Trophoblast cell (in vitro differentiated cells and primary cell): ENCODE data around the gene SSH2.
A peak's percentile ranks its signal among the peaks of the same experiment; 100 is the strongest.

ENCODE experiments used
- DNase-seq, 2 donors: peaks; one replicate each; pipeline ENCODE4 v3.0.0-alpha.2; 2016
- H2AFZ ChIP-seq: 2 replicates; pipeline ENCODE4 v1.6.1; 2013; ENCODE audit warnings: low read length, moderate library complexity, mild to moderate bottlenecking; ENCODE audit not compliant: insufficient read depth, poor library complexity
- H2AK5ac ChIP-seq: 2 replicates; pipeline ENCODE4 v1.6.1; 2013; ENCODE audit warnings: mild to moderate bottlenecking, low read length
- H2BK120ac ChIP-seq: 2 replicates; pipeline ENCODE4 v1.6.1; 2013; ENCODE audit warnings: low read length, mild to moderate bottlenecking, moderate library complexity; ENCODE audit not compliant: insufficient read depth, poor library complexity
- H2BK12ac ChIP-seq: 2 replicates; pipeline ENCODE4 v1.6.1; 2013; ENCODE audit warnings: mild to moderate bottlenecking, low read length, moderate library complexity
- H2BK5ac ChIP-seq: 2 replicates; pipeline ENCODE4 v1.6.1; 2013; ENCODE audit warnings: low read length, low read depth, moderate library complexity, mild to moderate bottlenecking; ENCODE audit not compliant: poor library complexity
- H3K14ac ChIP-seq: 2 replicates; pipeline ENCODE4 v1.6.1; 2013; ENCODE audit warnings: mild to moderate bottlenecking, low read length
- H3K18ac ChIP-seq: 2 replicates; pipeline ENCODE4 v1.6.1; 2013; ENCODE audit warnings: mild to moderate bottlenecking, low read length
- H3K23ac ChIP-seq: 2 replicates; pipeline ENCODE4 v1.6.1; 2013; ENCODE audit warnings: low read length
- H3K27ac ChIP-seq: 2 replicates; pipeline ENCODE4 v1.5.1; 2013; ENCODE audit warnings: low read depth, mild to moderate bottlenecking, inconsistent platforms, low read length, moderate library complexity
- H3K27me3 ChIP-seq: 2 replicates; pipeline ENCODE4 v1.6.1; 2013; ENCODE audit warnings: inconsistent platforms, mild to moderate bottlenecking, low read length, moderate library complexity; ENCODE audit not compliant: insufficient read depth
- H3K36me3 ChIP-seq, 2 experiments: 1 replicate in 1 of 2; 2 replicates in 1 of 2; pipeline ENCODE4 v1.6.1; 2013; ENCODE audit warnings: low read length in 2 of 2, mild to moderate bottlenecking in 2 of 2, moderate library complexity in 1 of 2; ENCODE audit not compliant: insufficient read depth in 2 of 2, control insufficient read depth in 1 of 2
- H3K4ac ChIP-seq: 2 replicates; pipeline ENCODE4 v1.6.1; 2013; ENCODE audit warnings: low read depth, mild to moderate bottlenecking, low read length, moderate library complexity
- H3K4me1 ChIP-seq, 2 experiments: 1 replicate in 1 of 2; 2 replicates in 1 of 2; pipeline ENCODE4 v1.6.1; 2013; ENCODE audit warnings: low read length in 2 of 2, mild to moderate bottlenecking in 2 of 2, moderate library complexity in 1 of 2; ENCODE audit not compliant: insufficient read depth in 2 of 2, control insufficient read depth in 1 of 2
- H3K4me2 ChIP-seq: 2 replicates; pipeline ENCODE4 v1.6.1; 2013; ENCODE audit warnings: inconsistent platforms, mild to moderate bottlenecking, low read length, moderate library complexity
- H3K4me3 ChIP-seq: 2 replicates; pipeline ENCODE4 v1.5.1; 2013; ENCODE audit warnings: mild to moderate bottlenecking, low read depth, low read length, inconsistent platforms
- H3K79me1 ChIP-seq: one replicate; pipeline ENCODE4 v1.6.1; 2013; ENCODE audit warnings: low read length
- H3K79me2 ChIP-seq: 2 replicates; pipeline ENCODE4 v1.6.1; 2013; ENCODE audit warnings: low read length, mild to moderate bottlenecking; ENCODE audit not compliant: control insufficient read depth, insufficient read depth, poor library complexity
- H3K9ac ChIP-seq: 2 replicates; pipeline ENCODE4 v1.6.1; 2013; ENCODE audit warnings: mild to moderate bottlenecking, low read length
- H3K9me3 ChIP-seq: 2 replicates; pipeline ENCODE4 v1.6.1; 2013; ENCODE audit warnings: low read depth, mild to moderate bottlenecking, control low read depth, inconsistent platforms, low read length; ENCODE audit not compliant: insufficient read depth
- H4K12ac ChIP-seq: 2 replicates; pipeline ENCODE4 v1.6.1; 2013; ENCODE audit warnings: low read depth, mild to moderate bottlenecking, low read length, moderate library complexity
- H4K8ac ChIP-seq: 2 replicates; pipeline ENCODE4 v1.6.1; 2013; ENCODE audit warnings: low read depth, mild to moderate bottlenecking, low read length, moderate library complexity
- H4K91ac ChIP-seq: one replicate; pipeline ENCODE4 v1.6.1; 2013; ENCODE audit warnings: low read depth, mild to moderate bottlenecking, low read length, moderate library complexity
- WGBS: extraction: QIAGEN DNeasy Blood & Tissue Kit; methylation state at CpG from one replicate; pipeline ENCODE4 v1.1.7; 2013; ENCODE audit warnings: missing lambda C conversion rate; ENCODE audit not compliant: insufficient read length, insufficient coverage; ENCODE audit errors: extremely low coverage; 5-methylcytosine and 5-hydroxymethylcytosine counted together

Gene SSH2

DNA sequence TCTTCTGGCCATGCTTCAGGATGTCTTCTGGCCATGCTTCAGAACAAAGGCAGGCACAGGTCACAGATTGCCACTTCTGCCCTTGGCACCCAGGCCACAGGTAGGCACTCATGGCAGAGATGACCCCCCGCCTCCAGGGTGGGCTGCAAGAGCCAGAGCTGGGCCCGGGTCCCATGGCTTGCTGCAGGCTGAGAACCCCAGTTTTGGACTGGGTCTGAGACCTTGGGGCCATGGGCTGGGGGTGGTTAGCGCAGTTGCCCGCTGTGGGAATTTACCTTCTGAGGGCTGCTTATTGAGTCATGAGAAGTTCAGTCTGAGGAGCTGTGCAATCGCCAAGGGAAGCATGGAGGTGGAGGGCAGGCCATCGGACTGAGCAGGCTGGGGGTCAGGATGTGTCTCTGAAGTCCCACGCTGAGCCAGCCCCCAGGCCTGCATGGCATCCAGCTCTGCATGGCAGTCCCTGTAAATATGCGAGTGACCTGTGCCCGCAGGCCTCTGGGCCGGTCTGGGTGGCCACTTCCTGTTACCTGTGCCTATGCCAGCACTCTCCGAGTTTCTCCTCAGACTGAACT lies 335.4 kb downstream of the SSH2 start:
- Histone ChIP-seq H3K36me3 (no peaks in the 10 kb centered on the region), H3K9ac (no peak overlapping the region), H4K91ac (no peak overlapping the region), H4K12ac (no peak overlapping the region), H3K14ac (no peak overlapping the region), H2AK5ac (no peak overlapping the region), H3K4me2 (no peak overlapping the region), H3K4me1 (peaks cover 26 to 28% of the 10 kb centered on the region in 2 experiments), H3K9me3 (no peaks in the 10 kb centered on the region), H2BK120ac (no peak overlapping the region), H3K27me3 (peaks cover 9% of the 10 kb centered on the region), H3K79me1 (peaks cover 5% of the 10 kb centered on the region), H2BK5ac (no peak overlapping the region), H3K18ac (no peak overlapping the region), H3K4me3 (no peak overlapping the region), H3K79me2 (peaks cover 2% of the 10 kb centered on the region), H4K8ac (no peak overlapping the region), H2BK12ac (no peak overlapping the region), H3K23ac (no peak overlapping the region), H3K27ac (no peak overlapping the region), H3K4ac (no peak overlapping the region), H2AFZ (no peak overlapping the region)
- peak; percentile 59 to 79 for DNase-seq
- WGBS = no CpG with 5 or more reads among the region's 11 CpGs

DNA sequence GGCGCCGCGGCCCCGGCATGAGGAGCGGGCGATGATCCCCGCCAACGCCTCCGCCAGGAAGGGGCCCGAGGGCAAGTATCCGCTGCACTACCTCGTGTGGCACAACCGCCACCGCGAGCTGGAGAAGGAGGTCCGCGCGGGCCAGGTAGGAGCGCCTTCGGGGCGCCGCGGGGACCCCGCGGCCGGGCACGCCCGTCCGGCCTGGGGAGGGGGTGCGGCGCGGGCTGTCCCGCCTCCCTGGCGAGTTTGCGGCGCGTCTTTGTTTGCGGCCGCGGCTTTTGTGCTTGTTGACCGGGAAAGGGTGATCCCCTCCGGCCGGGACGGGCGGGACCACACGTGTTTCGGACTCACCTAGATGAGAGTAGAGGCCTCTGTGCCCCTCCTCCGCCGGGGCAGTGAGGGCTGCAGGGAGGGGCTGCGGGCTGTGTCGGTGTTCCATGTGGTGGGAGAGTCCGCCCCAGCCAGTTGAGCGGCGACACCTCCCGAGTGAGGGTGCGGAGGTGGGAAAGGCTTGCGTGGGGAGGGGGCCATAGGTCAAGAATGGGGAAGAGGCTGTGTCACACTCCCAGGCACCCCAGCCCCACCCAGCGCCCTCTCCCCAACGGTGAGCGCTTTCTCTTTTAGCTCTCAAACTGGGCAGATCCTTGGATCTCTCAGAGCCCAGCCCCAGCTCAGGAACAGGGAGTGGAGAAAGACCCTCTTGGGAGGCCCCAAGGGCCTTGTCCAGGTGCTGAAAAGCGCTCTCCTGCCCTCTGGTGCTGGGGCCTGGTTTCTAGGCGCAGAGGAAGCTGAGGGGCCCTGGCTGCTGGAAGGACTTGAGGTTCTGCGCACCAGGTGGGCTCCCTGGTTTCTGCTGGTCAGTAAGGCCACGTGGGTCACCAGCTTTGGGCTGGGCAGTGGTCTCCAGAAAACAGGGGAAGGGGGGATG lies 336.2 kb downstream of the SSH2 start:
- no peak overlapping the region for H3K9ac ChIP-seq
- H4K91ac ChIP-seq = no peak overlapping the region
- H3K4ac ChIP-seq = no peak overlapping the region
- H2BK5ac ChIP-seq = no peak overlapping the region
- H2AK5ac ChIP-seq = no peak overlapping the region
- peak overlapping the region; percentile 6 for H2AFZ ChIP-seq
- no peaks in the 10 kb centered on the region for H3K36me3 ChIP-seq
- H3K4me3 ChIP-seq = peak overlapping the region; percentile 54
- H3K14ac ChIP-seq = no peak overlapping the region
- DNase-seq = peak in 1 of 2 donors; percentile 42
- no peak overlapping the region for H2BK12ac ChIP-seq
- H3K18ac ChIP-seq = no peak overlapping the region
- H4K12ac ChIP-seq = no peak overlapping the region
- peaks cover 5% of the 10 kb centered on the region for H3K79me1 ChIP-seq
- no peak overlapping the region for H4K8ac ChIP-seq
- no peak overlapping the region for H2BK120ac ChIP-seq
- H3K27ac ChIP-seq = no peak overlapping the region
- H3K4me2 ChIP-seq = peak overlapping the region; percentile 82
- no CpG with 5 or more reads among the region's 64 CpGs for WGBS
- H3K27me3 ChIP-seq = peaks cover 9% of the 10 kb centered on the region
- H3K79me2 ChIP-seq = peaks cover 2% of the 10 kb centered on the region
- no peak overlapping the region for H3K23ac ChIP-seq
- H3K9me3 ChIP-seq = no peaks in the 10 kb centered on the region
- H3K4me1 ChIP-seq = peaks cover 26 to 28% of the 10 kb centered on the region in 2 experiments

DNA sequence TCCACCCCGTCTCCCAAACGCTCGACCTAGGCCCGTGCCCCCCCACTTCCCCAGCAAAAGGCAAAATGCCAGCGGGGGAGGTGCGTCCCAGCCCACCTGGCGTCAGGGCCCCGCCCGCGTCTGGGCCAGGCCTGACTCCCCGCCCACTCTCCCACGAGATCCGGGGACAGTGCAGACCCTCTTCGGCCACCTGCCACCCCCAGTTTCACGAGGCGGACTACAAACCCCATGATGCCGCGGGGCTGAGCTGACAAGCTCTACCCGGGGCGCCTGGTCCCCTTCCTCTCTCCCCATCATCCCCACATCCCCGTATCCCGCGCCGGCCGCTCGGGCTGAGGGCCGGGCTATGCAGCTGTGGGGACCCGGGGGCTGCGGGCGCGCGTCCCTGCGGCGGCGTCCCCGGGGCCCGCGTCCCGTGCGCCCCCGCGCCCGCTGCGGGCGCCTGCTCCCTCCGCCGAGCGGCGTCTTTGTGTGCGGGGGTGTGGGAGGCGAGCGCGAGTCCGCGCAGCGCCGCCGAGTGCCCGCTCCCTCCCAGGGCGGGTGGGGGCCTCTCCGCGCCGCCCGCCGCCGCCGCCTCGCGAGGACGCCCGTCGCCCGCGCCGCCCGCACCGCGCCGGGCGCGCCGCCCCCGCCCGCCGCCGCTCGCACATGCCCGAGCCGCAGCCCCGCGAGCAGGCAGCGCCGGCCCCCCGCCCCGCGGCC lies 337.0 kb downstream of the SSH2 start, which contains the start of gene ANKRD13B:
ANKRD13B (plus strand) TSS at position 283 of the 702 bp plus-strand sequence. CDS start 490 bp downstream, outside the sequence.
- H3K18ac ChIP-seq = no peak within 1 kb of the TSS
- peak within 1 kb of the TSS; percentile 6 for H2AFZ ChIP-seq
- H4K91ac ChIP-seq = no peak within 1 kb of the TSS
- H3K23ac ChIP-seq = no peak within 1 kb of the TSS
- no peak within 1 kb of the TSS for H4K12ac ChIP-seq
- no peak within 1 kb of the TSS for H3K9ac ChIP-seq
- no peak within 1 kb of the TSS for H3K27ac ChIP-seq
- DNase-seq = peak in 1 of 2 donors; percentile 47
- H3K4me3 ChIP-seq = peak within 1 kb of the TSS; percentile 69
- H3K36me3 ChIP-seq = no peaks in the 10 kb centered on the region
- no CpG with 5 or more reads among the region's 96 CpGs for WGBS
- H3K14ac ChIP-seq = no peak within 1 kb of the TSS
- H3K9me3 ChIP-seq = no peaks in the 10 kb centered on the region
- no peak within 1 kb of the TSS for H4K8ac ChIP-seq
- peaks cover 9% of the 10 kb centered on the region for H3K27me3 ChIP-seq
- peak within 1 kb of the TSS; percentile 89 for H3K4me2 ChIP-seq
- H3K4me1 ChIP-seq = peaks cover 33 to 36% of the 10 kb centered on the region in 2 experiments
- no peak within 1 kb of the TSS for H2BK120ac ChIP-seq
- no peak within 1 kb of the TSS for H2BK12ac ChIP-seq
- H3K79me2 ChIP-seq = peaks cover 9% of the 10 kb centered on the region
- peaks cover 7% of the 10 kb centered on the region for H3K79me1 ChIP-seq
- H3K4ac ChIP-seq = no peak within 1 kb of the TSS
- no peak within 1 kb of the TSS for H2BK5ac ChIP-seq
- H2AK5ac ChIP-seq = no peak within 1 kb of the TSS
